Measurements from ENCODE around the gene CDH4. TPM values are rescaled to one million over a fixed set of nuclear protein-coding genes. Genes with fewer than 3 reads are reported as not detected.

CDH4 gene
- total RNA-seq, 1 donor from 2014 or later = 22.3 TPM

DNA sequence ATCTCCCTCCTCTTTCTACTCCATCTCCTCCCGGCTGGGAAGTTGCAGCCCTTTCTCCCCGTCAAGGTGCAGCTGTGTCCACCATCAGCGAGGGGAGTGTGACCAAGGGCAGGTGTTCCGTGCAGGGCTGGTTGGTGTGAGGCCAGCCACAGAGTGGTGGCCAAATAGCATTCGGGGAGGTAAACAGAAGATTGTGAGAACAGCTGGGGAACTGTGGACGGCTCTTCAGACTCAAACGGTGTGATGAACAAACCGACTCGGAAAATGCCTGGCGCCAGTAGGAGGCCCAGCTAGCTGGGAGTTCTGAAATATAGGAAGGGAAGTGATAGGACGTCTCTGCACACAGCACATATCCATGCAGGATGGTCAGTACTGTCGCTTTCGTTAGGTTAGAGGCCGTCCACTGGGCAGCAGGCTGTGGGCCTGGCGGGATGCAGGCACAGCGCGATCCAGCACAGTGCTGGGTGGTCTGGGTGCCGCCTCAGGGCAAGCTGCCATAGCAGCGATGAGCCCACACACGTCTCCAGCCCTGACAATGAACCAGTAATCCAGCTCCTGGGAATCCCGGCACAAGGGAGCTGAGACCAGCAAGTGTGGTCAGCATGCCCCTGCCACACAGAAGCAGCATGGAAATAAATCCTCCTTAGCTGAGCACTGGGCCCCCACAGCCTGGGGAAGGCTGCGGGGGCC is 555.6 kb downstream of the CDH4 start:
- no peak for DNase-seq

DNA sequence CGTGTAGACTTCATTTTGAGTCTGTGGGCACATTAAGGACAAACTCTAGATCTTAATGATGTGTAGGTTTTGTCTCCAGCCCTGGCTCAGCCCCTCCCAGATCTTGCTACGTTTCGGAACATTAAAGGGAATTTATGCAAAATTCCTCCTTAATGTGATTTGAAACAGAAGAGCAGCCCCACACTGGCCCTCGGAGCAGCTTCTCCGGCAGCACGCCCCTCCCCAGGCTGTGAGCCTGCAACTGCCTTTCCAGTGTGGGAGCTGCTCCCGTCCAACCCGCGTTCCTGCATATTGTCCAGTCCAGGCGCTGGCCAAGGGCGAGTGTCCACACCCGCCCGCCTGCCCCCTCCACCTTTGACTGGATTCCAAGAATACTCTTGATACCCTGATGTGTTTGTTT is 556.4 kb downstream of the CDH4 start:
- no peak for DNase-seq

GRCh38 chr20:61809006-61809770 is 557.1 kb downstream of the CDH4 start:
- DNase-seq = no peak

DNA sequence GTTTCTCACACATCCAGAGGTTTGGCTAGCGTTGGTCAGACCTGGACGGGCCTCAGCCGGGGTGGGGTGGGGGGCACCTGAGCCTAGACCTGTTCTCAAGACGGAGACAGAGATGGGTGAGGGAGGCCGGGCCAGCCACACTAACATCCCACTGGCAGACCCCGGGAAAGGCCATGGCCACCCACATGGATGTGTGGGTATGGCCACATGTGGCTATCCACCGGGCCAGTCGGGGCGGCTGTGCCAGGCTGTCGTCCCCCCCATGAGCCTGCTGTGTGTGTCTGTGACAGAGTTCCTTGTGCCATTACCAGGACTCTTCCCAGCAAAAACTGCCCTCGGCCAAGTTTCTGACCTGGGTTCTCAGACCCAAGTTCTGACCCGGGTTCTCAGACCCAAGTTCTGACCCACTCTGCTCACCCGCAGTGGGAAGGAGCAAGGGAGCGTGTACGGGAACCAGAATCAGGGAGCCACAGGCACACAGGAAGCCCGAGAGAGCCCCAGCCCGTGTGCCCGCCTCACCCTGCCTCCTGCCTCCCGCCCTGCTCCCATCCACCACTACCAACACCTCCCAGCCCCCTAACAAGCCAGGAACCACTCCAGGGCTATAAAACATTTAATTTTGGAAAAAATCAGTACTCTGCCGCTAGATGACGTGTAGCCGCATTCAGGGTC is 558.1 kb downstream of the CDH4 start:
- DNase-seq = no peak

- DNase-seq = no peak
These were observed 558.7 kb downstream of the CDH4 start for GRCh38 chr20:61810738-61811135.

DNA sequence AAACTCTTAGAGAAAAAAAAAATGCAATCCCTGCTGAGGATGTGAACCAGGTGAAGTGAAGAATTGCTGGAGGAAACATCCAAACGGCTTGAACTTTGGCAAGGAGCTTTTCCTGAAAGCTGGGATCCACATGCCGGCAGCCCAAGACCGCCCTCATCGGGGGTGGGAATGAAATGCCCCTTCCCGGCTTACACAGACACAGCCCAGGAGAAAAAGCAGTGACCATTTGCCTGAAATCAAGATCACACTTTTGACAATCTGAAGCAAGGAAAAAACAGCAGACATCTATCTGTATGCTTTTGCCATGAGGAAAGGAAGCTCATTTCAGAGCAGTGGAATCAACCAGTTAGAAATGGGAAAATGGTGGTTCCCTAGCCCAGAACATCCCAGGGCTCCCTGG is 559.1 kb downstream of the CDH4 start:
- no peak for DNase-seq

DNA sequence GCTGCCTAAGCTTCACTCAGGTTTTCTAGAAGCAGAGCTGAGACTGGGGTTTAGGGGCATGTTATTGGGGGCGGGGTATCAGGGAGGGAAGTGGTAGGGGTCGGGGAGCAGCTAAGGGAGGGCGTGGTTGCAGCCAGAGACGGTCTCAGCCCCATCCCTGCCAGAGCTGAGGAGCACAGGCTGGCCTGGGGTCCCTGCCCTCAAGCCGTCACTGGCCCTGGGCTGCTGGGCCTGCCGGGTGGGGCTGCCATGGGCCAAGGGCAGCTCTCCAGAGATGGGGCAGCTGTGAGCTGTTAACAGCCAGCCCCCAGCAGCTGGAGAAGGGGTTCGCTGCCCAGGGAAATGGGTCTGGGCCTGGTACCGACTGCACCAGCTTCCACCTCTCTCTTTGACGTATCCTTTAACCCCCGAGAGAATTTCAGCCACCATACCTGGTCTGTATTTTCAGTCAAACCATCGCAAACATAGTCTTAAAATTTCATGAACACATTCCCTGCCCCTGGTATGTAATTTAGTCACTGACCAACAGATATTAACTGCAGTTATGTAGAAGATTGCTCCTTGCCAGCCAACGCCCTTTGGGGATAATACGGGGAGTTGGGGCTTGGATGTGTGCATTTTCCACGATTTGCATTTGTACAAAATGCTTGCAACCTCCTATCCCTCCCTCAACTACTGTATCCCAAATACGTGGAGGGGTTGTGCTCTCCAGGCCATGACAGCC is 560.2 kb downstream of the CDH4 start:
- no peak for DNase-seq

DNA sequence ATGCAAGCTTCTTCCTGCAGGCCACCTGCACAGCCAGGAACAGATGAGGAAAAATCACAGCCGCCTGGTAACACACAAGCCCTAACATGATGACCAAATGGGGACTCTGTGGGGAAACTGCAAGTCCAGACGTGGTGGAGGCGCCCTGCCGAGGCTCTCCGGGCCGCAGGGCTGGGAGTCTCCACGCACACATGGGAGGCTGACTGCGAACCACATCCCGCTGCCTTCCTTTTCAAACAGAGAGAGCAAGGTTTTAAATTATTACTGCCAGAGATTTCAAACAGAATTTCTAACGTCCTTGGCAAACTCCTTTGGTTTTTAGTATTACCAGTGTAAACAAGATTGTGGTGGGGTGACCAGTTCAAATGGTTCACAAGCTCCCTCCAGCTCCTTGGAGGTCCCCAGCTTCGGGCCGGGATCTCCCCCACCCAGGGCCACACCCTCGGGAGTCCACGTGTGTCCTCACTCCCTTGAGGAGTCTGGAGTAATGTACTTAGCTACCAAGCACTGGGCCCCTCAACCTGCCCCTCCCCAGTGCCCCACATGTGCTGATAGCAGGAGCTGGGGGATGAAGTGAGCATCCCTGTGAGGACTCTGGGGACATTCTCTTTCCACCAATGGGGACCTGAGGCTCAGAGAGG is 560.9 kb downstream of the CDH4 start:
- no peak for DNase-seq

DNA sequence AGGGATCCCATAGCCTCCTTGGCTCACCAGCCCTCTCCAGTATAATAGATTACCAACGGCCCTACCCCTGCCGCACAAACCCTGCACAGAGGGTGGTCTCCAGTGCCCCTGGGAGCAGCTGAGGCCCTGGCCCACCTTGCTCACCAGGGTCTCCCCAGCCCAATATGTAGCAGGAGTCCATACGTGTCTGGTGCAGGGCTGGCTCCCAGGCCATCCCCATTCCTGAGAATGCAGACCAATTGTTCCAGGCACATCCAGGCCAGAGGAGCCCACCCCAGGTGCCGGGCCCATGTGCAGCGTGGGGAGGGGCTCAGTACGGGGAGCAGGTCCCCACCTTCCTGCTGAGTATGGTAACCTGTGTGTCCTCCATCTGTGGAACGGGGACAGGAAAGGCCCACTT is 561.7 kb downstream of the CDH4 start:
- DNase-seq = no peak

DNA sequence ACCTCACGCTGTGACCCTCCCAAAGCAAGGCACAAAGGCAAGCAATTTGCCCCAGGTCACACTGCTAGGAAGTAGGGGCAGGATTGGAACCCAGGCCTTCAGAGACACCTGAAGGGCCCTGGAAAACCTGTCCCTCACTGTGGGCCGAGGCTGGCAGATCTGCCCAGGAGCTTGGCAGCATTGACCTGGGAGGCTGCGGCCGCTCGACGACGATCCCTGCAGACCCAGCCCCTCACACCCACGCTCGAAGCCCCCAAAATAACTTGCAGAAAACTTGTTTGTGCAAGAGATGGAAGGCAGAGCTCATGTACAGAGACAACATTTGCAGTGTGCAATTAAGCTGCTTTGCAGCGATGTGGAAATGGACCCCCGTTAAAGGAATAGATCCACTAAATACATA is 562.2 kb downstream of the CDH4 start:
- no peak for DNase-seq

GRCh38 chr20:61814726-61815125 is 562.7 kb downstream of the CDH4 start:
- DNase-seq = no peak

- DNase-seq = no peak
These were observed 563.1 kb downstream of the CDH4 start for GRCh38 chr20:61815176-61815575.

DNA sequence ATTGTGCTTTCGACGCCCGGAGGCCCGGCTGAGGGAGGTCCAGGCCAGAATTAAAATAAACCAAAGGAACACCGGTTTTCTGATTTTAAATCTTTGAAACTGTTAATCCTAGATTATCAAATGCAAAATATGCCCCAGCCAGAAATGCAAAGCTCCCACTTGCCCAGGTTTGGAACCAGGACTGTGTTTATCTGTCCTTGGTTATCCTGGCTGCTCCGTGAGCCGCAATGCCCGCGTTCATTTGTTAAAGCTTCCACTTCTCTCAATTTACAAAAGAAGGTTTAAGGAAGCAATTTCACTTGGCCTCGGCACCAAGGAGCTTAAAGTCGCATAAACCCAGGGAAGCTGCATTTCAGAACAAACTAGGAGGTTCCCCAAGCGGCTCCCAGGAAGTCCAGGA is 563.6 kb downstream of the CDH4 start:
- DNase-seq = no peak

GRCh38 chr20:61816606-61817460 is 564.8 kb downstream of the CDH4 start:
- no peak for DNase-seq

DNA sequence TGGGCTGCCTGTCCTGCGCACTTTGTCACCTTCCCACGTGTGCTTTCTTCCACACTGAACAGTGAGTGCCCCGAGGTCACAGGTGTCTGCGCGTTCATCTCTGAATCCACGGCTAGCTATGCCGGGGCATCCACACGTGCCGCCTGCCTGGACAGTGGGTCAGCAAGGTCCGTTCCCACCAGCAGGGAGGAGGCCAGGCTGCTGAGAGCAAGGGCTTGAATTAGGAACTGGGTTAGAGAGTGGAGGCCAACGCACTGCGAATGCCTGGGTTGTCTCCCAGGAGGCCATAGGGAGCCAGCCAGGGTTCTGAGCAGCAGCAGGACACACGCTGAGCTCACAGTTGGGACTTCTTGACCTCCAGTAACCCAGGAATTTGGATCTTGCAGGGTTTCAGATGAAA is 565.5 kb downstream of the CDH4 start:
- DNase-seq = no peak

GRCh38 chr20:61818746-61819573 is 566.9 kb downstream of the CDH4 start:
- DNase-seq = no peak

- no peak for DNase-seq
These were observed 567.4 kb downstream of the CDH4 start for GRCh38 chr20:61819574-61819846.

DNA sequence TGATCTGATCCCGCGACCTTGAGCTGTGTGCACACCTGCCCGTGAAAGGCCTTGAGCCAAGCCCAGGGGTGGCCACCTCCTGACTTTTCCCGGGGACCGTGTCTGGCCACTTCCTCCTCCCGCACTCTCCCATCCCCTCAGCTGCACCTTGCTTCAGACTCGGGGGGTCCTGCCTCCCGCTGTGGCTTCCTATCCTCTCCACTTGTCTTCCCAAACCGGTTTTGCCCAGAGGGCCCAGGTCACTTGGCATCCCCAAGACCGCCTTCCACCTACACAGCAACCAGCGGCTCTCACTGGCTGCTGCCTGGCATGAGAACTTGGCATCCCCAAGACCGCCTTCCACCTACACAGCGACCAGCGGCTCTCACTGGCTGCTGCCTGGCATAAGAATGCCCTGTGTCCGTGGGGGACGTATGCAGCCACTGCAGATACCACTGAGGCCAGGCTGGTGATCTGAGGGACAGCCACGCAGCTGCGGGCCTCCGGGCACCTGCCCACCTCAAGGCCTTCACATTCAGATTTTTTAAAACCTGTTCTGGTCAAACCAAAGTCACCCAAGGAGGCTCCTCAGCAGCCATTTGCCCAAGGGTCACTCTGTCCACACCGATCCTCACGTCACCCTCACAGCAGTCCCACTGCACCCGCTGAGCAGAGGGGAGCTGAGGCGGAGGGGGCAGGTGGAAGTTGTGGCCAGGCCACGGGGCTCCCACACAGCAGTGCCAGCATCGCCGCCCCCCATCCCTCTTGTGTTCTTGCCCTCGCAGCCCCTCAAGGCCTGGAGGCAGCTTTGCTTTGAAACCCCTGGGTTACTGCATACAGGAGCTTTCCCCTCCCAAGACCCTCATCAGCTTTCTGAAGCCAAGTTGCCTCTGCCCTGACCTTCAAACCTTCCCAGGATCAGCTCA is 568.1 kb downstream of the CDH4 start:
- DNase-seq = no peak

- no peak for DNase-seq
These were observed 569.7 kb downstream of the CDH4 start for GRCh38 chr20:61821735-61822134.

DNA sequence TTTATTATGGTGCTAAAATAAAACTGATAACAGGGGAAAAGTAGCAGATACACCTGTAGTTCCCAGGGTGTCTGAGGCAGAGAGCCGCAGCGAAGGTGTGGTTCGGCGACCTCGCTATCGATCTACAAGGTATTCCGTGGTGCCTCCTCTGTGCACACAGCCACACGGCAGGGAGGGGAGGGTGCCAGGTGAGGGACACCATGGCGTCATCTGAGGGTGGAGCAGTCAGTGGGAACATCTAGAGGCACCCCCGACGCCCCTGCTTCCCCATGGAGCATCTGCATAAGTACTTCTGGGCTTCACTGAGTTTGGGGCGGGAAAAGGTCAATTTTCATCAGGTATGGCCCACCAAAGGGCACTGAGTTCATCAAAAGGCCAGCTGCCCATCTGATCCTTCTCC is 570.3 kb downstream of the CDH4 start:
- DNase-seq = no peak
